SU-DHL-6 (cell line): ENCODE measurements around the gene EXOC4.

Experiments
- CTCF ChIP-seq: fragments of 200-600 bp; sonication (generic); IDR thresholded peaks from one replicate; pipeline ENCODE4 v1.5.1; 2017; ENCODE audit warnings: antibody characterized with exemption, mild to moderate bottlenecking, low read length, moderate library complexity; ENCODE audit not compliant: insufficient read depth, poor library complexity, severe bottlenecking
- EZH2phosphoT487 ChIP-seq: fragments of 200-600 bp; sonication (generic), shearing (Covaris generic); conservative IDR thresholded peaks from 2 replicates; pipeline ENCODE4 v1.6.1; 2018; ENCODE audit warnings: mild to moderate bottlenecking, antibody characterized with exemption, low read length, moderate library complexity, mixed read lengths

GRCh38 chr7:133858311-133858710 lies 605.4 kb downstream of the EXOC4 start:
- TF ChIP-seq CTCF (no peak), EZH2phosphoT487 (no peak)
